ENCODE measurements around the gene PIRT.

The PIRT gene

GRCh38 chr17:10790491-10791401 lies 47.1 kb downstream of the PIRT start:
- no peak for DNase-seq (ENCODE audit: extremely low read depth in 1 of 2, low read depth in 1 of 2)

GRCh38 chr17:10789694-10790271 lies 48.1 kb downstream of the PIRT start:
- DNase-seq (ENCODE audit: extremely low read depth in 1 of 2, low read depth in 1 of 2), result no peak

GRCh38 chr17:10787306-10788045 lies 50.4 kb downstream of the PIRT start:
- no peak for DNase-seq (ENCODE audit: extremely low read depth in 1 of 2, low read depth in 1 of 2)

GRCh38 chr17:10785295-10785694 lies 52.6 kb downstream of the PIRT start:
- DNase-seq (ENCODE audit: extremely low read depth in 1 of 2, low read depth in 1 of 2), result no peak

- no peak for DNase-seq (ENCODE audit: extremely low read depth in 1 of 2, low read depth in 1 of 2)
Measured at GRCh38 chr17:10779609-10780008, 58.3 kb downstream of the PIRT start.

GRCh38 chr17:10777890-10778289 lies 60.0 kb downstream of the PIRT start:
- no peak for DNase-seq (ENCODE audit: extremely low read depth in 1 of 2, low read depth in 1 of 2)

- no peak for DNase-seq (ENCODE audit: extremely low read depth in 1 of 2, low read depth in 1 of 2)
Measured at GRCh38 chr17:10777131-10777807, 60.6 kb downstream of the PIRT start.

GRCh38 chr17:10776381-10776780 lies 61.5 kb downstream of the PIRT start:
- no peak for DNase-seq (ENCODE audit: extremely low read depth in 1 of 2, low read depth in 1 of 2)

- DNase-seq (ENCODE audit: extremely low read depth in 1 of 2, low read depth in 1 of 2), result no peak
Measured at GRCh38 chr17:10775740-10776356, 62.0 kb downstream of the PIRT start.

- DNase-seq (ENCODE audit: extremely low read depth in 1 of 2, low read depth in 1 of 2), result no peak
Measured at GRCh38 chr17:10775058-10775457, 62.8 kb downstream of the PIRT start.

- DNase-seq (ENCODE audit: extremely low read depth in 1 of 2, low read depth in 1 of 2), result no peak
Measured at GRCh38 chr17:10773391-10773790, 64.5 kb downstream of the PIRT start.

Measured in stimulated activated CD8-positive, alpha-beta memory T cell treated with anti-CD3 and anti-CD28 coated beads, Interleukin-7, amount 100 ng/mL, for 48 hours (primary cell).